HEK293 (cell line): Measurements from ENCODE around the gene ZNF326.

Experiments used
- GLI2 ChIP-seq: fragments of 450-650 bp; formaldehyde crosslinking; IDR thresholded peaks from 2 replicates; pipeline ENCODE4; 2017; ENCODE audit warnings: missing biosample characterization, missing genetic modification characterization, low read depth, borderline replicate concordance
- PRDM1 ChIP-seq: fragments of 450-650 bp; formaldehyde crosslinking; IDR thresholded peaks from 2 replicates; pipeline ENCODE4; 2016; ENCODE audit warnings: missing biosample characterization, missing genetic modification characterization
- ZFP41 ChIP-seq: fragments of 450-650 bp; formaldehyde crosslinking; IDR thresholded peaks from 2 replicates; pipeline ENCODE4 v1.5.1; 2016; ENCODE audit warnings: missing biosample characterization, missing genetic modification characterization, borderline replicate concordance
- ZNF24 ChIP-seq: fragments of 450-650 bp; formaldehyde crosslinking; IDR thresholded peaks from 2 replicates; pipeline ENCODE4 v1.5.1; 2016; ENCODE audit warnings: missing biosample characterization, missing genetic modification characterization
- ZNF302 ChIP-seq: fragments of 450-650 bp; formaldehyde crosslinking; IDR thresholded peaks from 2 replicates; pipeline ENCODE4 v1.5.1; 2016; ENCODE audit warnings: missing biosample characterization, missing genetic modification characterization, low read depth
- ZNF311 ChIP-seq: fragments of 450-650 bp; formaldehyde crosslinking; IDR thresholded peaks from 2 replicates; pipeline ENCODE4 v1.5.1; 2017; ENCODE audit warnings: missing biosample characterization, missing genetic modification characterization, borderline replicate concordance
- ZNF341 ChIP-seq: fragments of 450-650 bp; formaldehyde crosslinking; IDR thresholded peaks from 2 replicates; pipeline ENCODE4; 2016; ENCODE audit warnings: low read depth, missing biosample characterization, missing genetic modification characterization
- ZNF416 ChIP-seq: fragments of 450-650 bp; formaldehyde crosslinking; IDR thresholded peaks from 2 replicates; pipeline ENCODE4 v1.5.1; 2016; ENCODE audit warnings: missing biosample characterization, missing genetic modification characterization
- ZNF555 ChIP-seq: fragments of 450-650 bp; formaldehyde crosslinking; conservative IDR thresholded peaks from 2 replicates; pipeline ENCODE4 v1.5.1; 2017; ENCODE audit warnings: missing biosample characterization, mild to moderate bottlenecking, missing genetic modification characterization, inconsistent platforms
- TF ChIP-seq, protein P1 (sequence below): fragments of 450-650 bp; formaldehyde crosslinking; IDR thresholded peaks from 2 replicates; pipeline ENCODE4 v1.5.1; 2016; ENCODE audit warnings: missing biosample characterization, missing genetic modification characterization
- TF ChIP-seq, protein P2 (sequence below): fragments of 450-650 bp; formaldehyde crosslinking; IDR thresholded peaks from 2 replicates; pipeline ENCODE4 v1.5.1; 2016; ENCODE audit warnings: missing biosample characterization, missing genetic modification characterization, low read depth
- TF ChIP-seq, protein P3 (sequence below): fragments of 450-650 bp; formaldehyde crosslinking; IDR thresholded peaks from 2 replicates; pipeline ENCODE4 v1.5.1; 2016; ENCODE audit warnings: missing biosample characterization, missing genetic modification characterization

DNA sequence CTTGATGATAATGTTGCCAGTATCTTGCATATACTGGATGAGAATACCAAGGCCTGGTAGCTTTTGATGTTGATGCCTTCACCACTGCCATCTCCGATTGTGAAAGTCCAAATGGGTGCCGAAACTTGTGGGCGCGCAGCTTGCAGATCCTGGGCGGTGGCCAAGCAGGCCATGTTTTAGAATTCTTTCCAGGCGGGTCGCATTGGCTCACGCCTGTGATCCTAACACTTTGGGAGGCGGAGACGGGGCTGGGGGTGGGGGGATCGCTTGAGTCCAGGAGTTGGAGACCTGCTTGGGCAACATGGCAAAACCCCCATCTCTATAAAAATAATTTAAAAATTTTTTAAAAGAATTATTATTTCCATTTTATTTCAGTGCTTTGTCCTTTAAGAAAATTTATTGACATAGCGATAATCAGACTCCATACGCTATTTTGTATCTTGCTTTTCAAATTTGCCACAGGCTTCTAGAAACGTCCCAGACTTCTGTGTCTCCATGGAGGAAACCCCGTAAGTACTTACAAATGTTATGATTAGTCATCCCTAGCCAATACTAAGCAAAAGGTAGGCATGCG is 592 bp upstream of the ZNF326 start:
- no peak for TF ChIP-seq ZNF341 (tag by site-specific recombination)
- TF ChIP-seq, protein P1, sequence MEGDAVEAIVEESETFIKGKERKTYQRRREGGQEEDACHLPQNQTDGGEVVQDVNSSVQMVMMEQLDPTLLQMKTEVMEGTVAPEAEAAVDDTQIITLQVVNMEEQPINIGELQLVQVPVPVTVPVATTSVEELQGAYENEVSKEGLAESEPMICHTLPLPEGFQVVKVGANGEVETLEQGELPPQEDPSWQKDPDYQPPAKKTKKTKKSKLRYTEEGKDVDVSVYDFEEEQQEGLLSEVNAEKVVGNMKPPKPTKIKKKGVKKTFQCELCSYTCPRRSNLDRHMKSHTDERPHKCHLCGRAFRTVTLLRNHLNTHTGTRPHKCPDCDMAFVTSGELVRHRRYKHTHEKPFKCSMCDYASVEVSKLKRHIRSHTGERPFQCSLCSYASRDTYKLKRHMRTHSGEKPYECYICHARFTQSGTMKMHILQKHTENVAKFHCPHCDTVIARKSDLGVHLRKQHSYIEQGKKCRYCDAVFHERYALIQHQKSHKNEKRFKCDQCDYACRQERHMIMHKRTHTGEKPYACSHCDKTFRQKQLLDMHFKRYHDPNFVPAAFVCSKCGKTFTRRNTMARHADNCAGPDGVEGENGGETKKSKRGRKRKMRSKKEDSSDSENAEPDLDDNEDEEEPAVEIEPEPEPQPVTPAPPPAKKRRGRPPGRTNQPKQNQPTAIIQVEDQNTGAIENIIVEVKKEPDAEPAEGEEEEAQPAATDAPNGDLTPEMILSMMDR (tag by site-specific recombination): no peak
- TF ChIP-seq GLI2 (tag by site-specific recombination): no peak
- TF ChIP-seq ZNF311 (tag by site-specific recombination): no peak
- TF ChIP-seq, protein P2, sequence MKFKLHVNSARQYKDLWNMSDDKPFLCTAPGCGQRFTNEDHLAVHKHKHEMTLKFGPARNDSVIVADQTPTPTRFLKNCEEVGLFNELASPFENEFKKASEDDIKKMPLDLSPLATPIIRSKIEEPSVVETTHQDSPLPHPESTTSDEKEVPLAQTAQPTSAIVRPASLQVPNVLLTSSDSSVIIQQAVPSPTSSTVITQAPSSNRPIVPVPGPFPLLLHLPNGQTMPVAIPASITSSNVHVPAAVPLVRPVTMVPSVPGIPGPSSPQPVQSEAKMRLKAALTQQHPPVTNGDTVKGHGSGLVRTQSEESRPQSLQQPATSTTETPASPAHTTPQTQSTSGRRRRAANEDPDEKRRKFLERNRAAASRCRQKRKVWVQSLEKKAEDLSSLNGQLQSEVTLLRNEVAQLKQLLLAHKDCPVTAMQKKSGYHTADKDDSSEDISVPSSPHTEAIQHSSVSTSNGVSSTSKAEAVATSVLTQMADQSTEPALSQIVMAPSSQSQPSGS (tag by site-specific recombination): no peak
- TF ChIP-seq ZNF416 (tag by site-specific recombination): no peak
- no peak; the same call in 1 of the 2 replicates for TF ChIP-seq ZNF24 (tag by site-specific recombination)
- TF ChIP-seq ZNF302: no peak
- TF ChIP-seq, protein P3, sequence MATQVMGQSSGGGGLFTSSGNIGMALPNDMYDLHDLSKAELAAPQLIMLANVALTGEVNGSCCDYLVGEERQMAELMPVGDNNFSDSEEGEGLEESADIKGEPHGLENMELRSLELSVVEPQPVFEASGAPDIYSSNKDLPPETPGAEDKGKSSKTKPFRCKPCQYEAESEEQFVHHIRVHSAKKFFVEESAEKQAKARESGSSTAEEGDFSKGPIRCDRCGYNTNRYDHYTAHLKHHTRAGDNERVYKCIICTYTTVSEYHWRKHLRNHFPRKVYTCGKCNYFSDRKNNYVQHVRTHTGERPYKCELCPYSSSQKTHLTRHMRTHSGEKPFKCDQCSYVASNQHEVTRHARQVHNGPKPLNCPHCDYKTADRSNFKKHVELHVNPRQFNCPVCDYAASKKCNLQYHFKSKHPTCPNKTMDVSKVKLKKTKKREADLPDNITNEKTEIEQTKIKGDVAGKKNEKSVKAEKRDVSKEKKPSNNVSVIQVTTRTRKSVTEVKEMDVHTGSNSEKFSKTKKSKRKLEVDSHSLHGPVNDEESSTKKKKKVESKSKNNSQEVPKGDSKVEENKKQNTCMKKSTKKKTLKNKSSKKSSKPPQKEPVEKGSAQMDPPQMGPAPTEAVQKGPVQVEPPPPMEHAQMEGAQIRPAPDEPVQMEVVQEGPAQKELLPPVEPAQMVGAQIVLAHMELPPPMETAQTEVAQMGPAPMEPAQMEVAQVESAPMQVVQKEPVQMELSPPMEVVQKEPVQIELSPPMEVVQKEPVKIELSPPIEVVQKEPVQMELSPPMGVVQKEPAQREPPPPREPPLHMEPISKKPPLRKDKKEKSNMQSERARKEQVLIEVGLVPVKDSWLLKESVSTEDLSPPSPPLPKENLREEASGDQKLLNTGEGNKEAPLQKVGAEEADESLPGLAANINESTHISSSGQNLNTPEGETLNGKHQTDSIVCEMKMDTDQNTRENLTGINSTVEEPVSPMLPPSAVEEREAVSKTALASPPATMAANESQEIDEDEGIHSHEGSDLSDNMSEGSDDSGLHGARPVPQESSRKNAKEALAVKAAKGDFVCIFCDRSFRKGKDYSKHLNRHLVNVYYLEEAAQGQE (tag by site-specific recombination): no peak
- TF ChIP-seq PRDM1 (tag by site-specific recombination): no peak
- no peak for TF ChIP-seq ZNF555 (tag by site-specific recombination)
- no peak for TF ChIP-seq ZFP41 (tag by site-specific recombination)
